Esophagus (tissue), 2 donors: ENCODE data around the gene RAD51B. TPM values are rescaled to one million over a fixed set of nuclear protein-coding genes. Genes with fewer than 3 reads are reported as not detected.
A peak's percentile ranks its signal among the peaks of the same experiment; 100 is the strongest.
"Not testable (repeated sequence)": the region's sequence is repeated elsewhere in the genome, so short reads cannot be mapped to it uniquely, and the experiment has no call there.

Experiments
- H3K27ac ChIP-seq, 2 donors: one replicate each; pipeline ENCODE4 v1.5.1; 2013; ENCODE audit warnings: low read depth in 2 of 2, mild to moderate bottlenecking in 2 of 2, inconsistent platforms in 1 of 2, low read length in 1 of 2, moderate library complexity in 1 of 2
- H3K27me3 ChIP-seq, 2 donors: one replicate each; pipeline ENCODE4 v1.6.1; 2013; ENCODE audit warnings: low read length in 2 of 2, control low read depth in 1 of 2, mild to moderate bottlenecking in 1 of 2; ENCODE audit not compliant: insufficient read depth in 2 of 2, control insufficient read depth in 1 of 2
- H3K36me3 ChIP-seq, 2 donors: one replicate each; pipeline ENCODE4 v1.6.1; 2013; ENCODE audit warnings: low read length in 1 of 2; ENCODE audit not compliant: control insufficient read depth in 2 of 2, insufficient read depth in 2 of 2
- H3K4me1 ChIP-seq, 2 donors: one replicate each; pipeline ENCODE4 v1.6.1; 2013; ENCODE audit warnings: low read length in 1 of 2; ENCODE audit not compliant: control insufficient read depth in 2 of 2, insufficient read depth in 2 of 2
- H3K4me3 ChIP-seq, 2 donors: one replicate each; pipeline ENCODE4 v1.5.1; 2013; ENCODE audit warnings: low read length in 2 of 2, mild to moderate bottlenecking in 2 of 2, low read depth in 1 of 2, moderate library complexity in 1 of 2
- H3K9me3 ChIP-seq, 2 donors: one replicate each; pipeline ENCODE4 v1.6.1; 2013; ENCODE audit warnings: mild to moderate bottlenecking in 2 of 2, low read depth in 1 of 2, low read length in 1 of 2, moderate library complexity in 1 of 2; ENCODE audit not compliant: control insufficient read depth in 2 of 2, insufficient read depth in 1 of 2
- WGBS, 2 donors: extraction: QIAGEN DNeasy Blood & Tissue Kit; methylation state at CpG; one replicate each; pipeline ENCODE4 v1.1.7; 2013; 5-methylcytosine and 5-hydroxymethylcytosine counted together
- polyA plus RNA-seq, 2 donors: library from polyadenylated mRNA; stranded (reverse); fragments of 200-250 nt; gene quantifications; one replicate each; pipeline ENCODE4 v1.2.3, GENCODE V29; 2013
- donor health status: healthy with polysubstance abuse.
- donor health status: Bipolar disorder and iron deficiency.

RAD51B gene
- polyA plus RNA-seq, 2 donors, result 3.2 to 4.0 TPM

GRCh38 chr14:68694516-68695235 is 875.1 kb downstream of the RAD51B start:
- no peak overlapping the region for H3K4me3 ChIP-seq
- no peaks in the 10 kb centered on the region for H3K36me3 ChIP-seq
- H3K4me1 ChIP-seq, result peaks cover 0 to 10% of the 10 kb centered on the region in 2 donors
- 85 to 87% methylated on average over 7 of the region's 7 CpGs for WGBS, 2 donors
- H3K9me3 ChIP-seq, result no peaks in the 10 kb centered on the region
- H3K27ac ChIP-seq, result peak overlapping the region; percentile 5 to 53
- no peaks in the 10 kb centered on the region for H3K27me3 ChIP-seq

DNA sequence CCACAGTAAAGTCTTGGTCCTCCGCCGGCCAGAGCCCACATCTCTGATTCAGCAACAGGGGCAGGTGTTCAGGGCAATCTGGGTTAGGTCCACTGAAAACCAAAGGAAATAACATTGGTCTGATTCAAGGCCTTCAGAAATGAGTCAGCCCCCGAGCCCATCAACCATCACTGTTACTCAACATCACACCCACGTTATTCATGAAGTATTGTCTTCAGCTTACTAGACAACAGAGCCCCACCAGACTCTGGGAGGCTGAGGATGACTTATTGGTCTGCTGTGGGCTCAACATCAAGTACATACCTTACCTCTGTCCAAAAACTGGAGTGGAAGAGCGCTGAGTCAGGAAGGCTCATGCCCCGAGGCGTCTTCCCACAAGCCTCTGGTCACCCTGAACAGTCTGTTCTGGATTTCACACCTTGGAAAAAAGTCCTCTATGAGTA is 875.8 kb downstream of the RAD51B start:
- Histone ChIP-seq H3K27me3 (no peaks in the 10 kb centered on the region), H3K4me3 (no peak overlapping the region), H3K27ac (peak overlapping the region; percentile 37 to 53), H3K9me3 (no peaks in the 10 kb centered on the region), H3K4me1 (peaks cover 0 to 10% of the 10 kb centered on the region in 2 donors), H3K36me3 (no peaks in the 10 kb centered on the region)
- WGBS, 2 donors, result 44 to 60% methylated on average over 7 of the region's 7 CpGs

DNA sequence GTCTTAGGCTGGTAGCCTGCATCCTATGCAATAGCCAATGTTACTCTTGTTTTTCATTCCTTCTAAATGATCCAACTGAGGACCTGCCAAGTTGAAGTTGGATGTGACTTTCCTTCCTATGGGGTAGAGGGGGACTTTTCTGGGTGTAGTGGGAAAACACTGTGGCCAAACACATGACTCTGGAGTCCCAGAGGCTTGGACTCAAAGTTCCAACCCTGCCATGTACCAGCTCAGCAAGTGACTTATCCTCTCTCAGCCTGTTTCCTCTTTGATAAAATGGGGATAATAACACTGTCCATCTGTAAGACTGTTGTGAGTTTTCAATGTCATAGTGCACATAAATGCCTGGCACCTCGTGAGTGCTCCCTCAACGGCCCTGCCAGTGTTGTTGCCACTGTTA is 876.3 kb downstream of the RAD51B start:
- WGBS, 2 donors, result 87 to 89% methylated on average over 2 of the region's 2 CpGs
- Histone ChIP-seq H3K4me3 (no peak overlapping the region), H3K27ac (peak overlapping the region; percentile 37 to 53)

GRCh38 chr14:68696266-68696665 is 876.7 kb downstream of the RAD51B start:
- no peak overlapping the region for H3K27ac ChIP-seq
- WGBS, 2 donors, result 95 to 97% methylated on average over 3 of the region's 3 CpGs

More for the DNA sequence above, 876.3 kb downstream of the RAD51B start:
- Histone ChIP-seq H3K36me3 (no peaks in the 10 kb centered on the region), H3K27me3 (no peaks in the 10 kb centered on the region), H3K9me3 (no peaks in the 10 kb centered on the region), H3K4me1 (peaks cover 0 to 10% of the 10 kb centered on the region in 2 donors)

GRCh38 chr14:68696721-68697495 is 877.3 kb downstream of the RAD51B start:
- no peak overlapping the region for H3K4me3 ChIP-seq
- WGBS, 2 donors, result 98 to 99% methylated on average over 6 of the region's 6 CpGs
- no peaks in the 10 kb centered on the region for H3K9me3 ChIP-seq
- peaks cover 0 to 10% of the 10 kb centered on the region in 2 donors for H3K4me1 ChIP-seq
- no peaks in the 10 kb centered on the region for H3K27me3 ChIP-seq
- no peak overlapping the region for H3K27ac ChIP-seq
- H3K36me3 ChIP-seq, result no peaks in the 10 kb centered on the region

More at GRCh38 chr14:68696266-68696665, 876.7 kb downstream of the RAD51B start:
- Histone ChIP-seq H3K27me3 (no peaks in the 10 kb centered on the region), H3K36me3 (no peaks in the 10 kb centered on the region), H3K4me1 (peaks cover 0 to 10% of the 10 kb centered on the region in 2 donors), H3K4me3 (no peak overlapping the region), H3K9me3 (no peaks in the 10 kb centered on the region)

DNA sequence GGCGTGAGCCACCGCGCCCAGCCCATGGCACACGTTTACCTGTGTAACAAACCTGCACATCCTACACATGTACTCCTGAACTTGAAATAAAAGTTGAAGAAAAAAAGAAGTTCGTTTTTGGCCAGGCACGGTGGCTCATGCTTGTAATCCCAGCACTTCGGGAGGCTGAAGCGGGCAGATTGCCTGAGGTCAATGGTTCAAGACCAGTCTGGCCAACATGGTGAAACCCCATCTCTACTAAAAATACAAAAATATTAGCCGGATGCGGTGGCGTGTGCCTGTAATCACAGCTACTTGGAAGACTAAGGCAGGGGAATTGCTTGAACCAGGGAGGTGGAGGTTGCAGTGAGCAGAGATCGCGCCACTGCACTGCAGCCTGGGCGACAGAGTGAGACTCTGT is 879.2 kb downstream of the RAD51B start:
- not testable (repeated sequence) for H3K27me3 ChIP-seq, H3K27ac ChIP-seq, H3K4me3 ChIP-seq, H3K9me3 ChIP-seq, H3K36me3 ChIP-seq
- 92 to 95% methylated on average over 14 of the region's 14 CpGs for WGBS, 2 donors
- H3K4me1 ChIP-seq, result peaks cover 2 to 24% of the 10 kb centered on the region in 2 donors

DNA sequence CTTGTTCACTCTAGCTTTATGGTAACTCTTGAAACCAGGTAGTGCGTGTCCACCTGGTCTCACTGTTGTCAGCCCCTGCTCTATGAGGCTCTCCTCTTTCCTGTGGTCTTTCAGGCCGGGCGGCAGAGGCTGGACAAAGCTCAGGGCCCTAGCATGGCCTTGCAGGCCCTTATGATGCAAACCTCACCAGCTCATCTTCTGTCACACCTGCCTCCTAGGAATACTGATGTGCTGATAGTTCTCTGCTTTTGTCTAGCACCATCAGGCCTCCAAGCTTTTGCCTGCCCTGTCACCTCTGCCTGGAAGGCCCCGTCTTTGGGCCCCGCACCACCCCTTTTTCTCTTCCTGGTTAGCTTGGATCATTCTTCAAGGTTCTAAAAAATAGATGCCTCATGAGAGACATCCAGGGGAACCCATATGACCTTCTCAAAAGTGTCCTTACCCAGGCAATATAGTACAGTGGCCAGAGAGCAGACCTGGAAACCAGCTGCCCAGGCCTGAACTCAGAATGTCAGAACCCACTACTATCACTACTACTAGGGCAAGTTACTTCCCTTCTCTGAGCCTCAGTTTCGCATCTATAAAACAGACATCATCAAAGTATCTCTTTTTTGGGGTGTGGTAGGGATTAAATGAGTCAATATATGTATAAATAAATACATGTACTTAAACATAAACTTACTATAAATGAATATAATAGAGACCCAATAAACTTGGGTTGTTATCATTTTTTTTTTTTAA is 881.6 kb downstream of the RAD51B start:
- Histone ChIP-seq H3K4me3 (no peak overlapping the region), H3K9me3 (no peaks in the 10 kb centered on the region), H3K27ac (no peak overlapping the region), H3K27me3 (no peaks in the 10 kb centered on the region), H3K36me3 (no peaks in the 10 kb centered on the region), H3K4me1 (peaks cover 2 to 31% of the 10 kb centered on the region in 2 donors)
- WGBS, 2 donors, result 89 to 97% methylated on average over 6 of the region's 6 CpGs

DNA sequence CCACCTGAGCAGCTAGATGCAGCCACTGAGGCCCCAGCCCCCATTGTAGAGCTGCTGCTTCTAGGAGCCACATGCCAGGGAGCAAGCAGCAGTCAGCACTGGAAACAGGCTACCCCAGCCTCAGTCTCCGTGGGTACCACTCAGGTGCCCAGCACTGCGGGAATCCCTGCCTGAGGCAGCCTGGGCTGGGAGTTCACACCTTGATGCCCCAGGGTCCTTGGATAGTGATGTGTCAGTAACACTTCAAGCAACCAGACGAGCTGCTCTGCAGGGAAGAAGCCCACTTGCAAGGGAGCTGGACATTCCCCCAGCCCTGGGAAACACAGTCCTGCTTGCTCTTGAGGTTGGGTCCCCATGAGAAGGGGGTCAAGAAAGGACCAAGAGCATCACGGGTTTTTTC is 882.6 kb downstream of the RAD51B start:
- Histone ChIP-seq H3K9me3 (no peaks in the 10 kb centered on the region), H3K4me3 (no peak overlapping the region), H3K27ac (no peak overlapping the region), H3K27me3 (no peaks in the 10 kb centered on the region), H3K36me3 (no peaks in the 10 kb centered on the region), H3K4me1 (peaks cover 2 to 38% of the 10 kb centered on the region in 2 donors)
- 77 to 79% methylated on average over 4 of the region's 4 CpGs for WGBS, 2 donors

GRCh38 chr14:68702578-68702977 is 883.0 kb downstream of the RAD51B start:
- H3K4me1 ChIP-seq, result peaks cover 2 to 38% of the 10 kb centered on the region in 2 donors
- H3K27me3 ChIP-seq, result no peaks in the 10 kb centered on the region
- H3K9me3 ChIP-seq, result no peaks in the 10 kb centered on the region
- no peak overlapping the region for H3K4me3 ChIP-seq
- no peak overlapping the region for H3K27ac ChIP-seq
- no peaks in the 10 kb centered on the region for H3K36me3 ChIP-seq
- 96 to 97% methylated on average over 3 of the region's 3 CpGs for WGBS, 2 donors
